Measurements from ENCODE around the gene RPS14. TPM values are rescaled to one million over a fixed set of nuclear protein-coding genes. Genes with fewer than 3 reads are reported as not detected.

RPS14 gene
- polyA plus RNA-seq, 1 donor from 2014 or later, result 3,490 TPM

GRCh38 chr5:150488519-150489359, 39.2 kb upstream of the RPS14 start:
- Histone ChIP-seq H3K4me3 (ENCODE audit: low read length) (peak overlapping the region; percentile 91), H3K36me3 (ENCODE audit: insufficient read depth, low read length) (no peaks in the 10 kb centered on the region), H3K4me2 (ENCODE audit: low read length) (no peak overlapping the region), H4K20me1 (ENCODE audit: insufficient read depth) (no peaks in the 10 kb centered on the region), H3K9me3 (ENCODE audit: low read length) (no peaks in the 10 kb centered on the region), H3K27me3 (ENCODE audit: insufficient read depth, low read depth, low read length) (no peaks in the 10 kb centered on the region), H3K79me2 (replicated peaks; ENCODE audit: insufficient read depth, low read length) (peaks cover 59% of the 10 kb centered on the region), H3K9me2 (ENCODE audit: insufficient read depth, low read length) (no peaks in the 10 kb centered on the region), H2AFZ (ENCODE audit: low read depth, low read length) (no peak overlapping the region), H3K9ac (ENCODE audit: low read length) (no peak overlapping the region), H3F3A (ENCODE audit: insufficient read depth, low read length, poor library complexity, severe bottlenecking) (no peaks in the 10 kb centered on the region), H3K27ac (ENCODE audit: low read length) (no peak overlapping the region)
- no peak for TF ChIP-seq CTCF (IDR thresholded peaks at IDR 0.05; ENCODE audit: poor library complexity, severe bottlenecking)
- TF ChIP-seq REST (IDR thresholded peaks at IDR 0.05; ENCODE audit: borderline replicate concordance), result no peak
- no peak for TF ChIP-seq SMC3 (conservative IDR thresholded peaks at IDR 0.05; ENCODE audit: poor library complexity)
- no peak for TF ChIP-seq TAF1 (IDR thresholded peaks at IDR 0.05; ENCODE audit: low read depth)
- TF ChIP-seq MXI1 (conservative IDR thresholded peaks at IDR 0.05; ENCODE audit: poor library complexity, severe bottlenecking), result no peak
- no peak for TF ChIP-seq EZH2 (IDR thresholded peaks at IDR 0.05; ENCODE audit: borderline replicate concordance, insufficient read depth, low read length, poor library complexity, severe bottlenecking)
- no peak for TF ChIP-seq POLR2AphosphoS5 (IDR thresholded peaks at IDR 0.05)
- TF ChIP-seq RAD21 (conservative IDR thresholded peaks at IDR 0.05), result no peak
- TF ChIP-seq EP300 (conservative IDR thresholded peaks at IDR 0.05; ENCODE audit: poor library complexity, severe bottlenecking), result no peak

GRCh38 chr5:150487199-150488061, 37.9 kb upstream of the RPS14 start:
- peak overlapping the region; percentile 91 for H3K4me3 ChIP-seq (ENCODE audit: low read length)
- H4K20me1 ChIP-seq (ENCODE audit: insufficient read depth), result no peaks in the 10 kb centered on the region
- no peaks in the 10 kb centered on the region for H3K9me3 ChIP-seq (ENCODE audit: low read length)
- peak overlapping the region; percentile 85 for H3K4me2 ChIP-seq (ENCODE audit: low read length)
- peaks cover 57% of the 10 kb centered on the region for H3K79me2 ChIP-seq (replicated peaks; ENCODE audit: insufficient read depth, low read length)
- no peaks in the 10 kb centered on the region for H3K27me3 ChIP-seq (ENCODE audit: insufficient read depth, low read depth, low read length)
- H3K27ac ChIP-seq (ENCODE audit: low read length), result peak overlapping the region; percentile 60
- peak overlapping the region; percentile 96 for H3K9ac ChIP-seq (ENCODE audit: low read length)
- H3K36me3 ChIP-seq (ENCODE audit: insufficient read depth, low read length), result no peaks in the 10 kb centered on the region
- TF ChIP-seq REST (IDR thresholded peaks at IDR 0.05; ENCODE audit: borderline replicate concordance), result no peak
- no peak for TF ChIP-seq TAF1 (IDR thresholded peaks at IDR 0.05; ENCODE audit: low read depth)
- TF ChIP-seq SMC3 (conservative IDR thresholded peaks at IDR 0.05; ENCODE audit: poor library complexity), result no peak
- no peak for TF ChIP-seq RAD21 (conservative IDR thresholded peaks at IDR 0.05)
- no peak for TF ChIP-seq CTCF (IDR thresholded peaks at IDR 0.05; ENCODE audit: poor library complexity, severe bottlenecking)
- no peaks in the 10 kb centered on the region for H3F3A ChIP-seq (ENCODE audit: insufficient read depth, low read length, poor library complexity, severe bottlenecking)
- no peak overlapping the region for H2AFZ ChIP-seq (ENCODE audit: low read depth, low read length)
- H3K9me2 ChIP-seq (ENCODE audit: insufficient read depth, low read length), result no peaks in the 10 kb centered on the region

All from neural cell (in vitro differentiated cells).